ENCODE data around the gene LAPTM4A. TPM values are rescaled to one million over a fixed set of nuclear protein-coding genes. Genes with fewer than 3 reads are reported as not detected.

The LAPTM4A gene
- total RNA-seq, 1 donor from 2014 or later = 241 TPM

DNA sequence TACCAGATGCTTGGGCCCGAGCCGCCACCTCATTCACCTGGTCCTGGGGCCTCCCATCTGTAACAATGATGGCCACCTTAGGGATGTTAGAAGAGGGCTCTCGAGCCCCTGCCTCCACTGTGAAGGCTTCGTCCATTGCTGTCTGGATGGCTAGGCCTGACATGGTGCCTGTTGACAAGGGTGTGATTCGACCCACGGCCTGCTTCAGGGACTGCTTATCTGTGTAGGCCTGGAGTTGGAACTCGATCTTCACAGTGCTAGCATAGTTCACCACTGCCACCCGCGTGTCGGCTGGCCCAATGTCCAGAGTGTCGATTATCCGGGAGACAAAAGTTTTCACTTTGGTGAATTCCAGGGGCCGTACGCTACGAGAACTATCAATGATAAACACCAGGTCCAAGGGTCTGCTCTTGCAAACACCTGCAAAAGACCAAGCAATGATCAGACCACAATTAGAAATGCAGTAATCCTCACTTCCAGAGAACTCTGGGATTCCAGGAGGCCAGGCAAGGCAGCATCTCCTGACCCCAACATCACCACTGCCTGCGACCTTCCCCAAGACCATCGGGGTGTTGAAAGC is 45.4 kb downstream of the LAPTM4A start:
- H3K27me3 Mint-ChIP-seq = peaks cover 16% of the 10 kb centered on the region
- H3K9me3 Mint-ChIP-seq (ENCODE audit: low read depth) = no peaks in the 10 kb centered on the region
- no peaks in the 10 kb centered on the region for H3K36me3 Mint-ChIP-seq (ENCODE audit: insufficient read depth)
- H3K27ac Mint-ChIP-seq = no peak overlapping the region
- H3K4me3 Mint-ChIP-seq (ENCODE audit: low read depth) = no peak overlapping the region
- H3K4me1 Mint-ChIP-seq (ENCODE audit: low read depth) = peaks cover 4% of the 10 kb centered on the region
- DNase-seq (ENCODE audit: low spot score, unreplicated experiment) = no peak
- TF ChIP-seq CTCF (IDR thresholded peaks at IDR 0.05; ENCODE audit: unreplicated experiment) = no peak

DNA sequence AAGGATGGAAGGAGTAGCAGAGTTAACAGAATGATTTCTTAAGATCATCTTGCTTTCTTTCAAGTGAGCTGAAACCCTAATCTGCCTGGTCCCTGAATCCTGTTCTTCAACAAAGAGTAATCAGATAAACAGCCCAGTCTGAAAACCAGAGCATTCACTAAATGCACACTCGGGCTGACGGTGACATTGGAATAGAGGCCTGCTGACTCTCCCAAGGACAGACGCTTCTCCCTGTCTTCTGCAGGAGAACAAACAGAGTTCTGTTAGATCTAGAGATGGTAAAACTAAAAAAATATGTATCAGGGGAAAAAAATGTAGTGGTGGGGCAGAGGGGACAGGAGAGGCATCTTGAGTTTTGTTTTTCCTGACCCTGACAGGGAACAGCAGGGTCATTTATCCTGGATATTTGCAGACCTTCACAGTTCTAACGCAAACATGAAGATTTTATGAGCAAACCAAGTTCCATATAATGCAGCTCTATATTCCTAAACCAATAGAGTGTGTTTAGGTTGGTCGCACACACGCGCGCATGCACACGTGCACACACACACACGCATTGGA is 46.3 kb downstream of the LAPTM4A start:
- no peak for DNase-seq (ENCODE audit: low spot score, unreplicated experiment)
- Mint-ChIP-seq H3K36me3 (ENCODE audit: insufficient read depth) (no peaks in the 10 kb centered on the region), H3K4me1 (ENCODE audit: low read depth) (peaks cover 4% of the 10 kb centered on the region), H3K9me3 (ENCODE audit: low read depth) (no peaks in the 10 kb centered on the region), H3K4me3 (ENCODE audit: low read depth) (no peak overlapping the region), H3K27me3 (peaks cover 8% of the 10 kb centered on the region), H3K27ac (no peak overlapping the region)
- TF ChIP-seq CTCF (IDR thresholded peaks at IDR 0.05; ENCODE audit: unreplicated experiment) = no peak

- Mint-ChIP-seq H3K27ac (no peak overlapping the region), H3K4me1 (ENCODE audit: low read depth) (peaks cover 2% of the 10 kb centered on the region), H3K27me3 (no peaks in the 10 kb centered on the region), H3K4me3 (ENCODE audit: low read depth) (no peak overlapping the region), H3K36me3 (ENCODE audit: insufficient read depth) (no peaks in the 10 kb centered on the region), H3K9me3 (ENCODE audit: low read depth) (no peaks in the 10 kb centered on the region)
- no peak for DNase-seq (ENCODE audit: low spot score, unreplicated experiment)
- no peak for TF ChIP-seq CTCF (IDR thresholded peaks at IDR 0.05; ENCODE audit: unreplicated experiment)
Measured at GRCh38 chr2:20001361-20001863, 50.0 kb downstream of the LAPTM4A start.

DNA sequence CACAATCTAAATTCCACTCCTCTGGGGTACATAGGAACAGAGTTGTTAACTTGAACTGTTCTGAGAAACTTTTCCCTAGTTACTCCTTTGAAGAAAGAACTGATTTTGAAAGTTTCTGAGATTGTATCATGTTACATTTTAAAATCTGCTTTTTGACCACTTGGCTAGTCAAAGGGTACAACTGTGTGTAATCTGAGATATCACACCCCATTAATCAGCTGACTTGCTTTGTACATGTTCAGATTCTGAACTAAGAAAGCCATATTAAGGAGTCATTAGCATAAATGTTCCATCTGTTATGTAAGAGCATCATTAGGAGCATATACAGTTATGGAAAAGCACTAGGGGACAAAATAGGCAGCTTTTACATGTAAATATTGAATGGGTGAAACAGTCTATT is 57.7 kb downstream of the LAPTM4A start:
- no peak for DNase-seq (ENCODE audit: low spot score, unreplicated experiment)
- peaks cover 13% of the 10 kb centered on the region for H3K4me1 Mint-ChIP-seq (ENCODE audit: low read depth)
- H3K27me3 Mint-ChIP-seq = no peaks in the 10 kb centered on the region
- H3K9me3 Mint-ChIP-seq (ENCODE audit: low read depth) = no peaks in the 10 kb centered on the region
- H3K4me3 Mint-ChIP-seq (ENCODE audit: low read depth) = no peak overlapping the region
- no peaks in the 10 kb centered on the region for H3K36me3 Mint-ChIP-seq (ENCODE audit: insufficient read depth)
- no peak for TF ChIP-seq CTCF (IDR thresholded peaks at IDR 0.05; ENCODE audit: unreplicated experiment)
- no peak overlapping the region for H3K27ac Mint-ChIP-seq

DNA sequence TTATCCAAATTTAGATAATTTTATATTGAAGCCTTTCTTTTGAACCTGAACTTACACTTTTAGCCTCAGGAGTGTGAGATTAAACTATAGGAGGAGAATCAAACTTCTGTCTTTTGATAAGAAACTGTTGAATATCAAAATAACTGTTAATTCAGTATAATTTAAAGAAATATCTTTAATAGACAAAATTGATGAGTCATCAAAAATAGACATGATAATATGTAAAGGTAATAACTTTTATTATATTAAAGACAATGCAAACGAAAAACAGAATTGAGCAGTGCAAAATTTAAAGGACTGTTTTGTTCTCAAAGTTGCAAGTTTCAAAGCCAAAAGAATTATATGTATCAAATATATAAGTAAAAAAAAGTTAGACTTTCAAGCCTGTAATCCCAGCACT is 59.5 kb downstream of the LAPTM4A start:
- H3K4me3 Mint-ChIP-seq (ENCODE audit: low read depth) = no peak overlapping the region
- peaks cover 13% of the 10 kb centered on the region for H3K4me1 Mint-ChIP-seq (ENCODE audit: low read depth)
- peaks cover 2% of the 10 kb centered on the region for H3K36me3 Mint-ChIP-seq (ENCODE audit: insufficient read depth)
- no peak for TF ChIP-seq CTCF (IDR thresholded peaks at IDR 0.05; ENCODE audit: unreplicated experiment)
- DNase-seq (ENCODE audit: low spot score, unreplicated experiment) = no peak
- no peak overlapping the region for H3K27ac Mint-ChIP-seq
- no peaks in the 10 kb centered on the region for H3K9me3 Mint-ChIP-seq (ENCODE audit: low read depth)
- no peaks in the 10 kb centered on the region for H3K27me3 Mint-ChIP-seq
